Measurements from ENCODE around the gene ATXN2L. TPM values are rescaled to one million over a fixed set of nuclear protein-coding genes. Genes with fewer than 3 reads are reported as not detected.
A peak's percentile ranks its signal among the peaks of the same experiment; 100 is the strongest.

The ATXN2L gene
- total RNA-seq, 2 experiments from 2014 or later = 109 to 451 TPM

GRCh38 chr16:28863929-28864793 is 41.4 kb downstream of the ATXN2L start:
- no peak for DNase-seq (ENCODE audit: low spot score)
- CTCF ChIA-PET (ENCODE audit: unreplicated experiment) = interaction anchor here (1.2 kb wide), 1 partner anchor 39 kb away, joined by 6 read pairs; no protein-coding TSS in a partner anchor
- no peaks in the 10 kb centered on the region for H3K9me2 ChIP-seq (ENCODE audit: insufficient read depth, low read length)
- H3K27ac ChIP-seq (ENCODE audit: low read depth, low read length, poor library complexity, severe bottlenecking) = peak overlapping the region; percentile 81
- peaks cover 22% of the 10 kb centered on the region; the same call in 1 of the 2 replicates for H3K36me3 ChIP-seq (ENCODE audit: insufficient read depth, low read length)
- H2AFZ ChIP-seq (ENCODE audit: low read length) = peak overlapping the region; percentile 84; the same call in 1 of the 2 replicates
- BruUV-seq (replicated peaks) = no TSS peak
- no peaks in the 10 kb centered on the region; the same call in 1 of the 2 replicates for H4K20me1 ChIP-seq (ENCODE audit: insufficient read depth, low read length)
- H3K4me2 ChIP-seq (ENCODE audit: low read length) = peak overlapping the region; percentile 94
- intact Hi-C loops (cut with micrococcal nuclease; ENCODE audit: unreplicated experiment) = no loop called here
- H3K9me3 ChIP-seq (ENCODE audit: low read length) = no peaks in the 10 kb centered on the region
- H3K4me1 ChIP-seq (ENCODE audit: insufficient read depth, low read length, poor library complexity, severe bottlenecking) = peaks cover 19% of the 10 kb centered on the region
- H3K79me2 ChIP-seq (ENCODE audit: insufficient read depth, low read depth, low read length) = peaks cover 35% of the 10 kb centered on the region
- POLR2A ChIA-PET = interaction anchor here (0.8 to 2.6 kb wide), 4 partner anchors 15 to 60 kb away, joined by 3 to 12 read pairs (median 4); partner anchors contain the start of gene RABEP2
- peak overlapping the region; percentile 97 for H3K4me3 ChIP-seq (ENCODE audit: low read depth, low read length, poor library complexity, severe bottlenecking)
- TF ChIP-seq EZH2phosphoT487 (IDR thresholded peaks at IDR 0.05; ENCODE audit: borderline replicate concordance, low read depth, low read length) = no peak
- TF ChIP-seq CTCF (conservative IDR thresholded peaks at IDR 0.05; ENCODE audit: low read length) = no peak

- Histone ChIP-seq H3K4me2 (ENCODE audit: low read length) (peak overlapping the region; percentile 94), H3K9me2 (ENCODE audit: insufficient read depth, low read length) (no peaks in the 10 kb centered on the region), H2AFZ (ENCODE audit: low read length) (no peak overlapping the region), H3K36me3 (ENCODE audit: insufficient read depth, low read length) (peaks cover 32% of the 10 kb centered on the region), H3K4me1 (ENCODE audit: insufficient read depth, low read length, poor library complexity, severe bottlenecking) (peaks cover 19% of the 10 kb centered on the region), H3K9me3 (ENCODE audit: low read length) (no peaks in the 10 kb centered on the region), H3K79me2 (ENCODE audit: insufficient read depth, low read depth, low read length) (peaks cover 35% of the 10 kb centered on the region), H3K27ac (ENCODE audit: low read depth, low read length, poor library complexity, severe bottlenecking) (no peak overlapping the region), H3K4me3 (ENCODE audit: low read depth, low read length, poor library complexity, severe bottlenecking) (peak overlapping the region; percentile 97), H4K20me1 (ENCODE audit: insufficient read depth, low read length) (no peaks in the 10 kb centered on the region; the same call in 1 of the 2 replicates)
- ChIA-PET CTCF (ENCODE audit: unreplicated experiment) (no interaction called here), POLR2A (interaction anchor here (0.8 to 1.0 kb wide), 3 partner anchors 14 to 45 kb away, joined by 3 to 4 read pairs (median 3); no protein-coding TSS in a partner anchor)
- intact Hi-C loops (cut with micrococcal nuclease; ENCODE audit: unreplicated experiment) = no loop called here
- BruUV-seq (replicated peaks) = TSS peak; percentile 76
- TF ChIP-seq CTCF (conservative IDR thresholded peaks at IDR 0.05; ENCODE audit: low read length) (no peak), EZH2phosphoT487 (IDR thresholded peaks at IDR 0.05; ENCODE audit: borderline replicate concordance, low read depth, low read length) (no peak)
- DNase-seq (ENCODE audit: low spot score) = no peak
These were observed 42.3 kb downstream of the ATXN2L start for GRCh38 chr16:28865001-28865688.
